ENCODE results near the gene ABCB11. TPM values are rescaled to one million over a fixed set of nuclear protein-coding genes. Genes with fewer than 3 reads are reported as not detected.

ABCB11 gene
- total RNA-seq, 1 experiment from 2014 or later, result not detected

GRCh38 chr2:168997794-168998193 lies 33.3 kb downstream of the ABCB11 start:
- H3K9me3 ChIP-seq (ENCODE audit: insufficient read depth, low read depth), result no peaks in the 10 kb centered on the region
- intact Hi-C loops (cut with micrococcal nuclease; ENCODE audit: unreplicated experiment), result no loop called here
- no peak for TF ChIP-seq EZH2 (IDR thresholded peaks at IDR 0.05; ENCODE audit: low read depth)
- no peaks in the 10 kb centered on the region for H3K27me3 ChIP-seq (ENCODE audit: insufficient read depth, low read depth)
- no peak overlapping the region for H2AFZ ChIP-seq
- BruUV-seq (replicated peaks), result no TSS peak
- H3F3A ChIP-seq (ENCODE audit: insufficient read depth, low read depth), result no peaks in the 10 kb centered on the region
- H4K20me1 ChIP-seq (ENCODE audit: insufficient read depth), result no peaks in the 10 kb centered on the region
- H3K27ac ChIP-seq, result no peak overlapping the region
- H3K79me2 ChIP-seq (ENCODE audit: low read depth), result no peaks in the 10 kb centered on the region
- H3K4me1 ChIP-seq (replicated peaks; ENCODE audit: insufficient read depth), result no peaks in the 10 kb centered on the region
- no peak overlapping the region for H3K4me2 ChIP-seq
- POLR2A ChIA-PET (ENCODE audit: unreplicated experiment), result no interaction called here
- no peak for DNase-seq
- CTCF ChIA-PET, result no interaction called here
- no peaks in the 10 kb centered on the region for H3K9me2 ChIP-seq (ENCODE audit: insufficient read depth)
- no peak overlapping the region for H3K4me3 ChIP-seq
- no peaks in the 10 kb centered on the region for H3K36me3 ChIP-seq (ENCODE audit: low read depth)

DNA sequence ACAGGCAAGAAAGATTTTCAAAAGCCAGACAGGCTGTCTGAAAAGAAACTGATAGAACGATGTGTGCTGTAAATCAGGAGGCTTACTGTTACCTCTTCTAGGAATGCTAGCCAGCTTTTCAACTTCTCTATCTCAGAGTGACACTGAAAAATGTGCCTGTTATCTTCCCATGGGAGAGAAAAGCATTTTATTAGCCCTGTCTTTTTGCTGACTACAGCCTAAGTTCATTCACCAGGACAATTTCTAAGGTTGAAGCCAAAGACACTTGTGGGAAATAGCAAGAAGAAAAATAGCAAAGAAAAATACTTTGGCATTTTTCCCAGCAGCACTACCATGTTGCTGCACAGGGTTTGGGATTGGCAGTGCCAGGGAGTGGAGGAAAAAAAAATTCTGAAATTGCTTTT lies 34.0 kb downstream of the ABCB11 start:
- Histone ChIP-seq H3K27ac (no peak overlapping the region), H3K79me2 (ENCODE audit: low read depth) (no peaks in the 10 kb centered on the region), H4K20me1 (ENCODE audit: insufficient read depth) (no peaks in the 10 kb centered on the region), H3K36me3 (ENCODE audit: low read depth) (no peaks in the 10 kb centered on the region), H3F3A (ENCODE audit: insufficient read depth, low read depth) (no peaks in the 10 kb centered on the region), H2AFZ (no peak overlapping the region), H3K4me3 (no peak overlapping the region), H3K9me3 (ENCODE audit: insufficient read depth, low read depth) (no peaks in the 10 kb centered on the region), H3K4me2 (no peak overlapping the region), H3K9me2 (ENCODE audit: insufficient read depth) (no peaks in the 10 kb centered on the region), H3K27me3 (ENCODE audit: insufficient read depth, low read depth) (no peaks in the 10 kb centered on the region), H3K4me1 (replicated peaks; ENCODE audit: insufficient read depth) (no peaks in the 10 kb centered on the region)
- no peak for DNase-seq
- POLR2A ChIA-PET (ENCODE audit: unreplicated experiment), result no interaction called here
- no TSS peak for BruUV-seq (replicated peaks)
- TF ChIP-seq, protein P1, sequence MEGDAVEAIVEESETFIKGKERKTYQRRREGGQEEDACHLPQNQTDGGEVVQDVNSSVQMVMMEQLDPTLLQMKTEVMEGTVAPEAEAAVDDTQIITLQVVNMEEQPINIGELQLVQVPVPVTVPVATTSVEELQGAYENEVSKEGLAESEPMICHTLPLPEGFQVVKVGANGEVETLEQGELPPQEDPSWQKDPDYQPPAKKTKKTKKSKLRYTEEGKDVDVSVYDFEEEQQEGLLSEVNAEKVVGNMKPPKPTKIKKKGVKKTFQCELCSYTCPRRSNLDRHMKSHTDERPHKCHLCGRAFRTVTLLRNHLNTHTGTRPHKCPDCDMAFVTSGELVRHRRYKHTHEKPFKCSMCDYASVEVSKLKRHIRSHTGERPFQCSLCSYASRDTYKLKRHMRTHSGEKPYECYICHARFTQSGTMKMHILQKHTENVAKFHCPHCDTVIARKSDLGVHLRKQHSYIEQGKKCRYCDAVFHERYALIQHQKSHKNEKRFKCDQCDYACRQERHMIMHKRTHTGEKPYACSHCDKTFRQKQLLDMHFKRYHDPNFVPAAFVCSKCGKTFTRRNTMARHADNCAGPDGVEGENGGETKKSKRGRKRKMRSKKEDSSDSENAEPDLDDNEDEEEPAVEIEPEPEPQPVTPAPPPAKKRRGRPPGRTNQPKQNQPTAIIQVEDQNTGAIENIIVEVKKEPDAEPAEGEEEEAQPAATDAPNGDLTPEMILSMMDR (conservative IDR thresholded peaks at IDR 0.05), result no peak
- TF ChIP-seq EZH2 (IDR thresholded peaks at IDR 0.05; ENCODE audit: low read depth), result no peak
- CTCF ChIA-PET, result no interaction called here
- intact Hi-C loops (cut with micrococcal nuclease; ENCODE audit: unreplicated experiment), result no loop called here

DNA sequence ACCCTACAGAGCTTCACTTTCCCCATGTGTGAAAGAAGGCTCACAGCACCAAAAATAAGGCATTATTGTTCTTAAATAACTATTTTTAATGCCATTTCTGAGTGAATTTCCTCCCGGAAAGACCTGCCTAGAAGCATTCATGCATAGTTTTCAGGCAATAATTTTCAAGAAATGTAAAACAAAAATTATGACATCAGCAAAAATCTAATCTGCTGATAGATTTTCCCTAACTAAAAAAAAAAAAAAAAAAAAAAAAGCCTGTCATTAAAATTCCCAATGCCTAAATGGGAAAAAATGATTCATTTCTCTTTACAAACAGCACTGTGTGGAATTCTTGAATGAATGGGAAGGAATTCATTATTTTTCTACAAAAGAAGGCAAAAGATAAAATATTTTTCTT lies 35.4 kb downstream of the ABCB11 start:
- ChIA-PET POLR2A (ENCODE audit: unreplicated experiment) (interaction anchor here (0.6 kb wide), 1 partner anchor 808 kb away, joined by 3 read pairs; no protein-coding TSS in a partner anchor), CTCF (no interaction called here)
- BruUV-seq (replicated peaks), result no TSS peak
- Histone ChIP-seq H3K4me1 (replicated peaks; ENCODE audit: insufficient read depth) (no peaks in the 10 kb centered on the region), H3K4me2 (no peak overlapping the region), H3F3A (ENCODE audit: insufficient read depth, low read depth) (no peaks in the 10 kb centered on the region), H2AFZ (no peak overlapping the region), H3K9me2 (ENCODE audit: insufficient read depth) (no peaks in the 10 kb centered on the region), H3K36me3 (ENCODE audit: low read depth) (no peaks in the 10 kb centered on the region), H3K9me3 (ENCODE audit: insufficient read depth, low read depth) (no peaks in the 10 kb centered on the region), H3K27ac (no peak overlapping the region), H3K79me2 (ENCODE audit: low read depth) (no peaks in the 10 kb centered on the region), H3K27me3 (ENCODE audit: insufficient read depth, low read depth) (no peaks in the 10 kb centered on the region), H4K20me1 (ENCODE audit: insufficient read depth) (no peaks in the 10 kb centered on the region), H3K4me3 (no peak overlapping the region)
- no peak for TF ChIP-seq EZH2 (IDR thresholded peaks at IDR 0.05; ENCODE audit: low read depth)
- TF ChIP-seq, protein P1 (conservative IDR thresholded peaks at IDR 0.05), result no peak
- DNase-seq, result no peak
- intact Hi-C loops (cut with micrococcal nuclease; ENCODE audit: unreplicated experiment), result no loop called here

DNA sequence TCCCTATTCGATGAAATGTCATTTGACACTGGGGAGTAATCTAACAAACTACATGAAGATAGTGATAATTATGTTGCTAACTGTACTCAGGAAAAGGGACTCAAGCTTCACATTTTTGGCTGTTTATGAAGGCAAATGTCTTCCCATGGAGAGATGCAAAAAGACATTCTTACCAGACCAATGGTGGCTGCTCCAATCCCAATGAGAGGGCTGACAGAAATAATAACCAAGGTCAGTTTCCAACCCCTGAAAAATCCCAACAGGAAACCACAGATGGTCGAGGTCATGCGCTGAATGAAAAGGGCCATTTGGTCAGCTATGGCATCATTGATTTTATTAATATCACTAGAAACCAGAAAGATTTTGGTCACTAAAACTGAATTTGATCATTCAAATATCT lies 37.6 kb downstream of the ABCB11 start:
- H3K4me3 ChIP-seq, result no peak overlapping the region
- H3K9me2 ChIP-seq (ENCODE audit: insufficient read depth), result no peaks in the 10 kb centered on the region
- H3K27ac ChIP-seq, result no peak overlapping the region
- no peaks in the 10 kb centered on the region for H3K79me2 ChIP-seq (ENCODE audit: low read depth)
- no peaks in the 10 kb centered on the region for H3K4me1 ChIP-seq (replicated peaks; ENCODE audit: insufficient read depth)
- no peak overlapping the region for H3K4me2 ChIP-seq
- intact Hi-C loops (cut with micrococcal nuclease; ENCODE audit: unreplicated experiment), result no loop called here
- H3K9me3 ChIP-seq (ENCODE audit: insufficient read depth, low read depth), result no peaks in the 10 kb centered on the region
- H3K36me3 ChIP-seq (ENCODE audit: low read depth), result no peaks in the 10 kb centered on the region
- H3K27me3 ChIP-seq (ENCODE audit: insufficient read depth, low read depth), result no peaks in the 10 kb centered on the region
- no peaks in the 10 kb centered on the region for H3F3A ChIP-seq (ENCODE audit: insufficient read depth, low read depth)
- no peak overlapping the region for H2AFZ ChIP-seq
- ChIA-PET CTCF (no interaction called here), POLR2A (ENCODE audit: unreplicated experiment) (no interaction called here)
- no TSS peak for BruUV-seq (replicated peaks)
- TF ChIP-seq, protein P1 (conservative IDR thresholded peaks at IDR 0.05), result no peak
- no peak for TF ChIP-seq EZH2 (IDR thresholded peaks at IDR 0.05; ENCODE audit: low read depth)
- no peak for DNase-seq
- no peaks in the 10 kb centered on the region for H4K20me1 ChIP-seq (ENCODE audit: insufficient read depth)
